ENCODE measurements around the gene SKAP1. TPM values are rescaled to one million over a fixed set of nuclear protein-coding genes. Genes with fewer than 3 reads are reported as not detected.

The SKAP1 gene
- total and polyA plus RNA-seq, 11 donors = 0.25 to 5.3 (median 0.38) TPM; not detected in 6

GRCh38 chr17:48311324-48311723 is 118.7 kb downstream of the SKAP1 start:
- peaks cover 0 to 7% (median 0%) of the 10 kb centered on the region in 12 donors for H3K4me1 ChIP-seq
- no peak for ATAC-seq
- intact Hi-C loops (cut with DNase I) = no loop called here
- TF ChIP-seq CTCF (IDR thresholded peaks at IDR 0.05) (no peak), POLR2A (IDR thresholded peaks at IDR 0.05) (no peak)
- peaks cover 0 to 94% (median 41%) of the 10 kb centered on the region in 9 donors for H3K27me3 ChIP-seq
- H3K36me3 ChIP-seq = no peaks in the 10 kb centered on the region
- no peak overlapping the region for H3K27ac ChIP-seq
- no peak overlapping the region for H3K4me3 ChIP-seq
- WGBS, 4 donors = 77 to 82% (median 80%) methylated on average over 3 of the region's 3 CpGs
- DNase-seq = no peak
- H3K9me3 ChIP-seq = no peaks in the 10 kb centered on the region

- Histone ChIP-seq H3K36me3 (no peaks in the 10 kb centered on the region), H3K27ac (no peak overlapping the region), H3K4me1 (peaks cover 0 to 7% (median 0%) of the 10 kb centered on the region in 12 donors), H3K9me3 (no peaks in the 10 kb centered on the region), H3K4me3 (no peak overlapping the region), H3K27me3 (peaks cover 0 to 92% (median 41%) of the 10 kb centered on the region in 9 donors)
- ATAC-seq (no peak), DNase-seq (no peak)
- intact Hi-C loops (cut with DNase I) = no loop called here
- 23 to 27% (median 24%) methylated on average over 16 of the region's 16 CpGs for WGBS, 4 donors
- TF ChIP-seq POLR2A (IDR thresholded peaks at IDR 0.05) = no peak
- TF ChIP-seq CTCF (IDR thresholded peaks at IDR 0.05) = no peak
Observed at GRCh38 chr17:48310748-48311213, 119.2 kb downstream of the SKAP1 start.

- 19 to 26% (median 23%) methylated on average over 1 of the region's 1 CpG for WGBS, 4 donors
- Histone ChIP-seq H3K27me3 (peaks cover 0 to 92% (median 47%) of the 10 kb centered on the region in 9 donors), H3K27ac (no peak overlapping the region), H3K4me1 (peaks cover 0 to 7% (median 0%) of the 10 kb centered on the region in 12 donors), H3K9me3 (no peaks in the 10 kb centered on the region), H3K4me3 (no peak overlapping the region), H3K36me3 (no peaks in the 10 kb centered on the region)
- no peak for TF ChIP-seq POLR2A (IDR thresholded peaks at IDR 0.05)
- no peak for TF ChIP-seq CTCF (IDR thresholded peaks at IDR 0.05)
- DNase-seq (no peak), ATAC-seq (no peak)
- intact Hi-C loops (cut with DNase I) = loop anchor here in 2 of 10 donors (1.0 to 10.0 kb wide), 2 partner anchors 54 to 310 kb away; no protein-coding TSS in a partner anchor
Observed at GRCh38 chr17:48308581-48308980, 121.4 kb downstream of the SKAP1 start.

- no peak overlapping the region for H3K4me3 ChIP-seq
- no peak overlapping the region for H3K27ac ChIP-seq
- peaks cover 0 to 86% (median 47%) of the 10 kb centered on the region in 9 donors for H3K27me3 ChIP-seq
- ATAC-seq = peak in 2 of 4 donors; percentile 53 to 58
- H3K36me3 ChIP-seq = no peaks in the 10 kb centered on the region
- intact Hi-C loops (cut with DNase I) = loop anchor here in 2 of 10 donors (1.0 to 10.0 kb wide), 2 partner anchors 53 to 310 kb away; no protein-coding TSS in a partner anchor
- TF ChIP-seq CTCF (IDR thresholded peaks at IDR 0.05) (peak; percentile 51 to 84 (median 69)), POLR2A (IDR thresholded peaks at IDR 0.05) (no peak)
- H3K9me3 ChIP-seq = no peaks in the 10 kb centered on the region
- DNase-seq = peak in 3 of 5 donors; percentile 10 to 28 (median 24)
- H3K4me1 ChIP-seq = peaks cover 0 to 7% (median 0%) of the 10 kb centered on the region in 12 donors
- WGBS, 4 donors = 19 to 23% (median 20%) methylated on average over 4 of the region's 4 CpGs
Observed at GRCh38 chr17:48307814-48308411, 122.1 kb downstream of the SKAP1 start.

All from heart left ventricle (tissue), 16 donors.